ENCODE results near the gene SYT5. TPM values are rescaled to one million over a fixed set of nuclear protein-coding genes. Genes with fewer than 3 reads are reported as not detected.

SYT5 gene
- total RNA-seq, 4 donors from 2014 or later = 0.48 to 9.6 (median 0.96) TPM; not detected in 1

GRCh38 chr19:55160128-55160985, 19.7 kb downstream of the SYT5 start:
- peak; percentile 91 for DNase-seq
- no peaks in the 10 kb centered on the region for H3K9me3 ChIP-seq
- H3K4me3 ChIP-seq = no peak overlapping the region
- intact Hi-C loops (cut with DNase I; ENCODE audit: low total_unique reads) = no loop called here
- H3K27me3 ChIP-seq = peaks cover 87% of the 10 kb centered on the region
- H3K36me3 ChIP-seq = no peaks in the 10 kb centered on the region
- in situ Hi-C loops (cut with MboI; ENCODE audit: low pct_ligation_motif_present in 1 of 4, low pct_unique_long_range_greater_than_20kb in 1 of 4, low sequenced_read_pairs in 3 of 4) = no loop called here
- H3K4me1 ChIP-seq = peaks cover 0 to 16% (median 5%) of the 10 kb centered on the region in 4 donors
- WGBS, 2 donors (ENCODE audit: low coverage in 1 of 2) = 8% methylated on average over 11 of the region's 33 CpGs; no CpG with 5 or more reads in 1 of the 2 donors
- no peak for TF ChIP-seq EP300 (IDR thresholded peaks at IDR 0.05; ENCODE audit: low read depth)
- TF ChIP-seq, protein P1, sequence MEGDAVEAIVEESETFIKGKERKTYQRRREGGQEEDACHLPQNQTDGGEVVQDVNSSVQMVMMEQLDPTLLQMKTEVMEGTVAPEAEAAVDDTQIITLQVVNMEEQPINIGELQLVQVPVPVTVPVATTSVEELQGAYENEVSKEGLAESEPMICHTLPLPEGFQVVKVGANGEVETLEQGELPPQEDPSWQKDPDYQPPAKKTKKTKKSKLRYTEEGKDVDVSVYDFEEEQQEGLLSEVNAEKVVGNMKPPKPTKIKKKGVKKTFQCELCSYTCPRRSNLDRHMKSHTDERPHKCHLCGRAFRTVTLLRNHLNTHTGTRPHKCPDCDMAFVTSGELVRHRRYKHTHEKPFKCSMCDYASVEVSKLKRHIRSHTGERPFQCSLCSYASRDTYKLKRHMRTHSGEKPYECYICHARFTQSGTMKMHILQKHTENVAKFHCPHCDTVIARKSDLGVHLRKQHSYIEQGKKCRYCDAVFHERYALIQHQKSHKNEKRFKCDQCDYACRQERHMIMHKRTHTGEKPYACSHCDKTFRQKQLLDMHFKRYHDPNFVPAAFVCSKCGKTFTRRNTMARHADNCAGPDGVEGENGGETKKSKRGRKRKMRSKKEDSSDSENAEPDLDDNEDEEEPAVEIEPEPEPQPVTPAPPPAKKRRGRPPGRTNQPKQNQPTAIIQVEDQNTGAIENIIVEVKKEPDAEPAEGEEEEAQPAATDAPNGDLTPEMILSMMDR (IDR thresholded peaks at IDR 0.05) = peak; percentile 70 to 87 (median 84)
- H3K27ac ChIP-seq = no peak overlapping the region

DNA sequence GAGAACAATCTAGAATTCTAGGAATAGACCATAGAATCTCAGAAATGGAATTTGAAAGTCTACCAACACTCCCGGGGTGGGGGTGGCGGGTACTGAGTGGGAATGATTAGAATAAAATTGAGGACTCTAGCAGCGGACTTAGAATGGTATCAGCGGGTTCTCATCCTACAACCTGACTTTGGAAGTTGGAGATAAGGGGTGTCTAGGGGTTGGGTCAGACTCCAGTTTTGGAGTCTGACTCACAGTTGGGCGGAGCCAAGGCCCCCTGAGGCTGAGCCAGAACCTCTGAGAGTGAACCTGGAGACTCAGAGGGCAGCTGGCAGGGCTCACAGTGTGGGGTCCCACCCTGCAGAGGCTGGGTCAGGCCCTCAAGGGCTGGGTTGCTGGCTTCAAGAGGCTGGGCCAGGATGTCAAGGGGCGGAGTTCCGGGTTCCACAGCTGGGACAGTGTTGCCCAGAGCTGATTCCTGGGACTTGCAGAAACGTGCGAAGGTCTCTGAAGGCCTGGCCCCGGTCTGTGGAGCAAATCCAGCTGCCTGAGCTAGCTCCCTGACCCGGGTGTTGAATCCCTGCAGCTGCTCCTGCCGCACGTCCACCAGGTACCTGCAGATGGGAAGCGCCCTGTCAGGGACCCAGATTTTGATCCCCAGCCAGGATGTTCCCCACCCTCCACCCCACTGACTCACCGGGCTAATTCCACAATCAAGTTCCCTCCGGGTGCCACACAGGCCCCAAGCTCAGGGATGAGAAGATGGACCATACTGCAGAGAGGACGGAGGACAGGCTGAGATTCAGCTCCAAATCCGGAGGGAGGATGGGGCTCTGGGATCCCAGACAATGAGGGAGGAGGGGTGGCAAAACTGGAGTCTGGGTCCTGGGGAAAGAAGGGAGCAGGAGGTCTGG, 21.0 kb downstream of the SYT5 start:
- DNase-seq = no peak
- Histone ChIP-seq H3K27me3 (peaks cover 80% of the 10 kb centered on the region), H3K9me3 (no peaks in the 10 kb centered on the region)

GRCh38 chr19:55158423-55158822, 21.7 kb downstream of the SYT5 start:
- no peak for DNase-seq
- WGBS, 2 donors (ENCODE audit: low coverage in 1 of 2) = 50 to 63% methylated on average over 2 to 3 of the region's 4 CpGs
- in situ Hi-C loops (cut with MboI; ENCODE audit: low pct_ligation_motif_present in 1 of 4, low pct_unique_long_range_greater_than_20kb in 1 of 4, low sequenced_read_pairs in 3 of 4) (no loop called here), intact Hi-C loops (cut with DNase I; ENCODE audit: low total_unique reads) (no loop called here)
- no peak overlapping the region for H3K4me3 ChIP-seq
- H3K9me3 ChIP-seq = no peaks in the 10 kb centered on the region
- no peaks in the 10 kb centered on the region for H3K36me3 ChIP-seq
- H3K4me1 ChIP-seq = peaks cover 0 to 16% (median 5%) of the 10 kb centered on the region in 4 donors
- peaks cover 80% of the 10 kb centered on the region for H3K27me3 ChIP-seq
- TF ChIP-seq POLR2A (IDR thresholded peaks at IDR 0.05) (no peak), POLR2AphosphoS5 (IDR thresholded peaks at IDR 0.05) (no peak), EP300 (IDR thresholded peaks at IDR 0.05; ENCODE audit: low read depth) (no peak)
- TF ChIP-seq, protein P1 (IDR thresholded peaks at IDR 0.05) = no peak
- H3K27ac ChIP-seq = no peak overlapping the region

More for the DNA sequence above, 21.0 kb downstream of the SYT5 start:
- no peak for TF ChIP-seq POLR2A (IDR thresholded peaks at IDR 0.05)
- TF ChIP-seq EP300 (IDR thresholded peaks at IDR 0.05; ENCODE audit: low read depth) = no peak
- no peak for TF ChIP-seq POLR2AphosphoS5 (IDR thresholded peaks at IDR 0.05)
- TF ChIP-seq, protein P1 (IDR thresholded peaks at IDR 0.05) = no peak
- no peak overlapping the region for H3K4me3 ChIP-seq
- H3K4me1 ChIP-seq = peaks cover 0 to 16% (median 5%) of the 10 kb centered on the region in 4 donors
- in situ Hi-C loops (cut with MboI; ENCODE audit: low pct_ligation_motif_present in 1 of 4, low pct_unique_long_range_greater_than_20kb in 1 of 4, low sequenced_read_pairs in 3 of 4) (no loop called here), intact Hi-C loops (cut with DNase I; ENCODE audit: low total_unique reads) (no loop called here)
- no peak overlapping the region for H3K27ac ChIP-seq
- H3K36me3 ChIP-seq = no peaks in the 10 kb centered on the region
- 64 to 67% methylated on average over 6 to 17 of the region's 18 CpGs for WGBS, 2 donors (ENCODE audit: low coverage in 1 of 2)

Data from transverse colon (tissue), 4 donors.